ENCODE results near the gene TRIM31.

The TRIM31 gene, protein sequence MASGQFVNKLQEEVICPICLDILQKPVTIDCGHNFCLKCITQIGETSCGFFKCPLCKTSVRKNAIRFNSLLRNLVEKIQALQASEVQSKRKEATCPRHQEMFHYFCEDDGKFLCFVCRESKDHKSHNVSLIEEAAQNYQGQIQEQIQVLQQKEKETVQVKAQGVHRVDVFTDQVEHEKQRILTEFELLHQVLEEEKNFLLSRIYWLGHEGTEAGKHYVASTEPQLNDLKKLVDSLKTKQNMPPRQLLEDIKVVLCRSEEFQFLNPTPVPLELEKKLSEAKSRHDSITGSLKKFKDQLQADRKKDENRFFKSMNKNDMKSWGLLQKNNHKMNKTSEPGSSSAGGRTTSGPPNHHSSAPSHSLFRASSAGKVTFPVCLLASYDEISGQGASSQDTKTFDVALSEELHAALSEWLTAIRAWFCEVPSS

DNA sequence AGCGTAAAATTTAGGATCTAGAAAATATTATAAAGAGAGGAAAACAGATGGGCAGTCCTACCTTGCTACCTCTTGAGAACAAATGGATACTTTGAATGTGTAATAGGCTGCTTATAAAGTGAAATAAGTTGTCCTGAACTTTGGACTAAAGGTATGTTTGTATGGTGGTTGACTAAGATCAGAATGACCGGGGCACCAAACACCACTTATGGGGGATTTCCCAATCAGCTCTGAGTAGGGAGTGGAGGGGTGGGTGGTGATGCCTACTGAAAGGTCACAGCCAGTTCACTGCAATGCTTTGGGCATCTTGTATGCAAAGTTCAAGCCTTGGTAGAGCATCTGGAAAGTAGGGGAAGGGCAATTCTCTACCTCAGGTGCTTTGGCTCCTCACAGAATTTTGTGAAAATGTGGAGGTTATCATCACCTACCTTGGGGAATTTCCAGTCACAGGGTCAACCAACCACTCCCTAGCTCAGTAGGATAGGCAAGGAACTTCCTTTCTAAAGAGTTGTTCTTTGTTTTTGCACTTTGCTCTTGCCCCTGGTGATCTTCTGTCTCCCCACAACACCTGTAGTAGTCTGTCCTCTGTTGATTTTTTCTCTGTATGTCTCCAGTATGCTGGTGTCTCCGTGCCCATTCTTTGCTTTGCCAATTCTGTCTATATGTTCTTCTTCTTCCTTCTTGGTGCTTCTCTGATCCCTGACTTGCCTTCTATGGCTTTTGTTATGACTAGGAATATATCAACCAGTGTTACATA lies at the start of gene TRIM31:
TRIM31 (minus strand) TSS at position 88 of the 757 bp plus-strand sequence. CDS start 285 bp downstream, outside the sequence.
- no peak within 1 kb of the TSS for H3K27ac ChIP-seq
- no peaks in the 10 kb centered on the region for H3K9me3 ChIP-seq (ENCODE audit: low read depth, low read length)
- TF ChIP-seq EZH2 (IDR thresholded peaks at IDR 0.05) = no peak
- TF ChIP-seq FOXP2 (optimal IDR thresholded peaks at IDR 0.05; ENCODE audit: control extremely low read depth, extremely low read length, insufficient read depth) = no peak
- no peak for TF ChIP-seq POLR2AphosphoS5 (IDR thresholded peaks at IDR 0.05; ENCODE audit: borderline replicate concordance, low read depth, low read length)
- no peaks in the 10 kb centered on the region for H3K36me3 ChIP-seq (ENCODE audit: insufficient read depth, low read length)
- H3K4me3 ChIP-seq = no peak within 1 kb of the TSS
- no peak for DNase-seq (ENCODE audit: low read depth, low spot score)
- H3K9ac ChIP-seq (ENCODE audit: insufficient read length) = no peak within 1 kb of the TSS

GRCh38 chr6:30162265-30163089 lies 49.6 kb upstream of the TRIM31 start:
- TF ChIP-seq EZH2 (IDR thresholded peaks at IDR 0.05) = no peak
- TF ChIP-seq FOXP2 (optimal IDR thresholded peaks at IDR 0.05; ENCODE audit: control extremely low read depth, extremely low read length, insufficient read depth) = no peak
- TF ChIP-seq POLR2AphosphoS5 (IDR thresholded peaks at IDR 0.05; ENCODE audit: borderline replicate concordance, low read depth, low read length) = no peak
- no peak for DNase-seq (ENCODE audit: low read depth, low spot score)
- Histone ChIP-seq H3K27ac (no peak overlapping the region), H3K9me3 (ENCODE audit: low read depth, low read length) (no peaks in the 10 kb centered on the region), H3K4me3 (no peak overlapping the region), H3K9ac (ENCODE audit: insufficient read length) (no peak overlapping the region), H3K36me3 (ENCODE audit: insufficient read depth, low read length) (no peaks in the 10 kb centered on the region)

- H3K36me3 ChIP-seq (ENCODE audit: insufficient read depth, low read length) = no peaks in the 10 kb centered on the region
- H3K27ac ChIP-seq = no peak within 1 kb of the TSS
- H3K9me3 ChIP-seq (ENCODE audit: low read depth, low read length) = no peaks in the 10 kb centered on the region
- TF ChIP-seq EZH2 (IDR thresholded peaks at IDR 0.05) = no peak
- no peak for TF ChIP-seq FOXP2 (optimal IDR thresholded peaks at IDR 0.05; ENCODE audit: control extremely low read depth, extremely low read length, insufficient read depth)
- TF ChIP-seq POLR2AphosphoS5 (IDR thresholded peaks at IDR 0.05; ENCODE audit: borderline replicate concordance, low read depth, low read length) = no peak
- H3K9ac ChIP-seq (ENCODE audit: insufficient read length) = no peak within 1 kb of the TSS
- no peak within 1 kb of the TSS for H3K4me3 ChIP-seq
- no peak for DNase-seq (ENCODE audit: low read depth, low spot score)
Measured at GRCh38 chr6:30160785-30161531, 48.1 kb upstream of the TRIM31 start, which contains the start of gene TRIM10. Gene TRIM10 (minus strand): TSS chr6:30161211. CDS start chr6:30160858, 353 bp downstream.

DNA sequence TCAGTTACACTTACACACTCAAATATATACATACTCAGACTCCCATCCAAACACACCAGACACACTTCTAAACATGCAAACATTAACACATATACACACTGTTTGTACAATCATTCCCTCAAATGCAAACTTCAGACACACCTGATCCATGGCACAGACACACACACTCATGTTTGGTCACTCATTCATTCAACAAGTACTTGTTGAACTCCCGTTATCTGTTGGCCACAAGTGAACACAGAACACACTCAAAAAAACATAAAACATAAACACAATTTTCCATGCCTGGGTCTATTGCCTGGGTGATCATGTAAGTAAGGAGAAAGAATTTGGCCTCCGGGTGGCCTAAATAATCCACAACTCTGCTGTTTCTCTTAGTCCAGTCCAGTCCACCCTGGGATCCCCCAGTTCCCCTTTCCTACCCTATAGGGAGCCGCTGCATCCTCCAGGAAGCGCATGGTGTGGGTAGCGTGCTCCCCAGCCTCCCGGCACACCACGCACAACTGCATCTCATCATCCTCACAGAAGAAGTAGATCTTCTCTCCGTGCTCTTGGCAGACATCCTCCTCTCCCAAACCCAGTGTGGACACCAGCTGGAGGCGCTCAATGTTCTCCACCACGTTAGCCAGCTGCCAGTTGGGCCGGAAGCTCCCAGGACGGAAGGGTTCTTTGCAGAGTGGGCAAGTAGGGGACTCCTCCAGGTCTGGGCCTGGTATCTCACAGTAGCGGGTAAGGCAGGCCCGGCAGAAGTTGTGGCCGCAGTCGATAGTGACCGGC lies 47.3 kb upstream of the TRIM31 start:
- Histone ChIP-seq H3K36me3 (ENCODE audit: insufficient read depth, low read length) (no peaks in the 10 kb centered on the region), H3K4me3 (no peak overlapping the region), H3K27ac (no peak overlapping the region), H3K9ac (ENCODE audit: insufficient read length) (no peak overlapping the region), H3K9me3 (ENCODE audit: low read depth, low read length) (no peaks in the 10 kb centered on the region)
- DNase-seq (ENCODE audit: low read depth, low spot score) = no peak
- TF ChIP-seq FOXP2 (optimal IDR thresholded peaks at IDR 0.05; ENCODE audit: control extremely low read depth, extremely low read length, insufficient read depth) (no peak), POLR2AphosphoS5 (IDR thresholded peaks at IDR 0.05; ENCODE audit: borderline replicate concordance, low read depth, low read length) (no peak), EZH2 (IDR thresholded peaks at IDR 0.05) (no peak)

GRCh38 chr6:30158475-30159040 lies 45.7 kb upstream of the TRIM31 start:
- no peak overlapping the region for H3K27ac ChIP-seq
- H3K36me3 ChIP-seq (ENCODE audit: insufficient read depth, low read length) = no peaks in the 10 kb centered on the region
- H3K9me3 ChIP-seq (ENCODE audit: low read depth, low read length) = no peaks in the 10 kb centered on the region
- no peak for DNase-seq (ENCODE audit: low read depth, low spot score)
- TF ChIP-seq POLR2AphosphoS5 (IDR thresholded peaks at IDR 0.05; ENCODE audit: borderline replicate concordance, low read depth, low read length) = no peak
- TF ChIP-seq EZH2 (IDR thresholded peaks at IDR 0.05) = no peak
- no peak for TF ChIP-seq FOXP2 (optimal IDR thresholded peaks at IDR 0.05; ENCODE audit: control extremely low read depth, extremely low read length, insufficient read depth)
- no peak overlapping the region for H3K4me3 ChIP-seq
- no peak overlapping the region for H3K9ac ChIP-seq (ENCODE audit: insufficient read length)

DNA sequence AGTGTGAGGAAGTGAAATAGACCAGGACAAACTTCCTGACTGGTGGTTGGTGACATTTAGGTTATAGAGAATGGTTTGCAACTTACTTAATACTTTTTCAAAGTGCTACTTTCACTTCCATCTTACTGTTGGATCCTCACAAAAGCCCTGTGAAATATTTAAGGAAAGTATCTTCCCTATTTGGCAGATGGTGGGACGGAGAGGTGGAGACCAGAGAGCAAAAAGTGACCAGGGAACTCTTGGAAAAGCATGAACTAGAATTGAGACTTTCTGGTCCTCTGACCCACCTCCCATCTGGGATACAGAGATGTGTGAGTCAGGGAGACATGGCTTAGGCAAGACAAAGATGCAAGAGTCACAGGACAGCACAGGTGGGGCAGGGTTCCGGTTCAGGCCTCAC lies 45.1 kb upstream of the TRIM31 start:
- H3K27ac ChIP-seq = no peak overlapping the region
- no peak for TF ChIP-seq EZH2 (IDR thresholded peaks at IDR 0.05)
- no peak for TF ChIP-seq POLR2AphosphoS5 (IDR thresholded peaks at IDR 0.05; ENCODE audit: borderline replicate concordance, low read depth, low read length)
- TF ChIP-seq FOXP2 (optimal IDR thresholded peaks at IDR 0.05; ENCODE audit: control extremely low read depth, extremely low read length, insufficient read depth) = no peak
- DNase-seq (ENCODE audit: low read depth, low spot score) = no peak
- H3K36me3 ChIP-seq (ENCODE audit: insufficient read depth, low read length) = no peaks in the 10 kb centered on the region
- no peak overlapping the region for H3K4me3 ChIP-seq
- H3K9me3 ChIP-seq (ENCODE audit: low read depth, low read length) = no peaks in the 10 kb centered on the region
- no peak overlapping the region for H3K9ac ChIP-seq (ENCODE audit: insufficient read length)
